HL-60/S4 treated with phorbol 12-myristate 13-acetate at 8.2 ng/mL for 4 days and 3 days (cell line): ENCODE measurements around the gene ROPN1.
"Not testable (repeated sequence)": the region's sequence is repeated elsewhere in the genome, so short reads cannot be mapped to it uniquely, and the experiment has no call there.

Experiments
- in situ Hi-C: fragments of 300-500 bp; cut with MboI; formaldehyde crosslinking; loops from 2 replicates; pipeline ENCODE4 v1.15.0; 2022; ENCODE audit warnings: low sequenced_read_pairs

Gene ROPN1

GRCh38 chr3:123997543-123997942 is 5.6 kb upstream of the ROPN1 start:
- in situ Hi-C loops = no loop called here

GRCh38 chr3:123993818-123994217 is 1.9 kb upstream of the ROPN1 start:
- in situ Hi-C loops = no loop called here

GRCh38 chr3:123986427-123986826 is 5.5 kb downstream of the ROPN1 start:
- in situ Hi-C loops = no loop called here

GRCh38 chr3:123984957-123985356 is 7.0 kb downstream of the ROPN1 start:
- in situ Hi-C loops = no loop called here

GRCh38 chr3:123984350-123984749 is 7.6 kb downstream of the ROPN1 start:
- in situ Hi-C loops = no loop called here

GRCh38 chr3:123981317-123981716 is 10.6 kb downstream of the ROPN1 start:
- in situ Hi-C loops = not testable (repeated sequence)

- in situ Hi-C loops = no loop called here
These were observed 11.4 kb downstream of the ROPN1 start for GRCh38 chr3:123980539-123980938.

- in situ Hi-C loops = not testable (repeated sequence)
These were observed 12.1 kb downstream of the ROPN1 start for GRCh38 chr3:123979525-123980501.

- in situ Hi-C loops = not testable (repeated sequence)
These were observed 15.0 kb downstream of the ROPN1 start for GRCh38 chr3:123976904-123977303.

GRCh38 chr3:123976181-123976898 is 15.6 kb downstream of the ROPN1 start:
- in situ Hi-C loops = not testable (repeated sequence)

GRCh38 chr3:123975030-123975429 is 16.9 kb downstream of the ROPN1 start:
- in situ Hi-C loops = not testable (repeated sequence)

- in situ Hi-C loops = no loop called here
These were observed 20.5 kb downstream of the ROPN1 start for GRCh38 chr3:123971406-123971805.

GRCh38 chr3:123967260-123967659 is 24.7 kb downstream of the ROPN1 start:
- in situ Hi-C loops = not testable (repeated sequence)

- in situ Hi-C loops = not testable (repeated sequence)
These were observed 25.1 kb downstream of the ROPN1 start for GRCh38 chr3:123966799-123967198.

GRCh38 chr3:123964793-123965192 is 27.1 kb downstream of the ROPN1 start:
- in situ Hi-C loops = not testable (repeated sequence)

GRCh38 chr3:123961508-123961856 is 30.4 kb downstream of the ROPN1 start:
- in situ Hi-C loops = no loop called here

GRCh38 chr3:123960781-123961507 is 31.0 kb downstream of the ROPN1 start, which contains the start of gene CCDC14:
Gene CCDC14 (minus strand): TSS chr3:123961229. CDS start chr3:123961173, 56 bp downstream.
- in situ Hi-C loops = no loop called here

- in situ Hi-C loops = no loop called here
These were observed 38.2 kb downstream of the ROPN1 start for GRCh38 chr3:123953735-123954134.

- in situ Hi-C loops = no loop called here
These were observed 38.9 kb downstream of the ROPN1 start for GRCh38 chr3:123952844-123953520.
